ENCODE data around the gene KRT81.

KRT81 gene

DNA sequence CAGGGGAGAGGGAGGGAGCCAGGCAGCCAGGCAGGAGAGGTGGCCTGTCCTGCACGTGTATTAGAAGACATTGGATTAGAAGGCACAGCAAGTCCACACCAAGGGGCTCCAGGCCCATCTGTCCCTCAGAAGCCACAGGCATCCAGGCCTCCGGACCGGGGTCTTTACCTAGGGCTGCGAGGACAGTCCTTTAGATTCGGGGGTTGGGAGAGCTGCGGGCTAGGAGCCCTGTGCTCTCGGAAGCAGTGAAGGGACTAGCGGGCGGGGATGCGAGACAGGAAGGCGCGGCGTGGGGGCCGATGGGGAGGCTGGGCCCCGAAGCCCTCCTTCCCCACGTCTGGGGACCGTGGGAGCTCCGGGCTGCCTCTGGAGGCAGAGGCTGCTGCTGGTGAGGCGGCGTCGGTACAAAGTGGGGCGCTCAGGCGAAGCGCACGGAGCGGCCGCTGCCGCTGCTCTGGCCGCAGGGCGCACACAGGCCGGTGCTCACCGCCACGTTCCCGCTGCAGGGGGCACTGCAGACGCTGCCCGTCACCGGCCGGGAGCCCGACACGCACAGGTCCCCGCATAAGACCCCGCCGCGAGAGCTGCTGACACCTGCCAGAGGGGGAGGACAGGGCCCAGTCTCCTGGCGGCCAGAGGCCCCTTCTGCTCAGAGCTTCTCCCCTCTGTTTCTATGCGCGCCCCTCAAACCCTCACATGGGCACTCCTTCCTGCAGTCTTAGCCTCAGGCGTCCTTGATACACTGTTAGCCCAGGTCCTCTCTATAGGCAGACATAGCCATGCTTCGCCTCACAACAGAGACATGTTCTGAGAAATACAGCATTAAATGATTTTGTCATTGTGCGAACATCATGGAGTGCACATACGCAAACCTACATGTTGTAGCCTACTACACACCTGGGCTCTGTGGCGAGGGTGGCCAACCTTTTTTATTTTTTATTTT lies 41.0 kb downstream of the KRT81 start:
- TF ChIP-seq, protein P1, sequence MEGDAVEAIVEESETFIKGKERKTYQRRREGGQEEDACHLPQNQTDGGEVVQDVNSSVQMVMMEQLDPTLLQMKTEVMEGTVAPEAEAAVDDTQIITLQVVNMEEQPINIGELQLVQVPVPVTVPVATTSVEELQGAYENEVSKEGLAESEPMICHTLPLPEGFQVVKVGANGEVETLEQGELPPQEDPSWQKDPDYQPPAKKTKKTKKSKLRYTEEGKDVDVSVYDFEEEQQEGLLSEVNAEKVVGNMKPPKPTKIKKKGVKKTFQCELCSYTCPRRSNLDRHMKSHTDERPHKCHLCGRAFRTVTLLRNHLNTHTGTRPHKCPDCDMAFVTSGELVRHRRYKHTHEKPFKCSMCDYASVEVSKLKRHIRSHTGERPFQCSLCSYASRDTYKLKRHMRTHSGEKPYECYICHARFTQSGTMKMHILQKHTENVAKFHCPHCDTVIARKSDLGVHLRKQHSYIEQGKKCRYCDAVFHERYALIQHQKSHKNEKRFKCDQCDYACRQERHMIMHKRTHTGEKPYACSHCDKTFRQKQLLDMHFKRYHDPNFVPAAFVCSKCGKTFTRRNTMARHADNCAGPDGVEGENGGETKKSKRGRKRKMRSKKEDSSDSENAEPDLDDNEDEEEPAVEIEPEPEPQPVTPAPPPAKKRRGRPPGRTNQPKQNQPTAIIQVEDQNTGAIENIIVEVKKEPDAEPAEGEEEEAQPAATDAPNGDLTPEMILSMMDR (IDR thresholded peaks at IDR 0.05; ENCODE audit: borderline replicate concordance, insufficient read depth, low read depth, low read length): no peak

GRCh38 chr12:52249511-52250047 lies 41.8 kb downstream of the KRT81 start:
- no peak overlapping the region for H3K4me3 ChIP-seq (ENCODE audit: low read depth, low read length)
- TF ChIP-seq, protein P1 (IDR thresholded peaks at IDR 0.05; ENCODE audit: borderline replicate concordance, insufficient read depth, low read depth, low read length): no peak

More for the DNA sequence above, 41.0 kb downstream of the KRT81 start:
- no peak overlapping the region for H3K4me3 ChIP-seq (ENCODE audit: low read depth, low read length)

DNA sequence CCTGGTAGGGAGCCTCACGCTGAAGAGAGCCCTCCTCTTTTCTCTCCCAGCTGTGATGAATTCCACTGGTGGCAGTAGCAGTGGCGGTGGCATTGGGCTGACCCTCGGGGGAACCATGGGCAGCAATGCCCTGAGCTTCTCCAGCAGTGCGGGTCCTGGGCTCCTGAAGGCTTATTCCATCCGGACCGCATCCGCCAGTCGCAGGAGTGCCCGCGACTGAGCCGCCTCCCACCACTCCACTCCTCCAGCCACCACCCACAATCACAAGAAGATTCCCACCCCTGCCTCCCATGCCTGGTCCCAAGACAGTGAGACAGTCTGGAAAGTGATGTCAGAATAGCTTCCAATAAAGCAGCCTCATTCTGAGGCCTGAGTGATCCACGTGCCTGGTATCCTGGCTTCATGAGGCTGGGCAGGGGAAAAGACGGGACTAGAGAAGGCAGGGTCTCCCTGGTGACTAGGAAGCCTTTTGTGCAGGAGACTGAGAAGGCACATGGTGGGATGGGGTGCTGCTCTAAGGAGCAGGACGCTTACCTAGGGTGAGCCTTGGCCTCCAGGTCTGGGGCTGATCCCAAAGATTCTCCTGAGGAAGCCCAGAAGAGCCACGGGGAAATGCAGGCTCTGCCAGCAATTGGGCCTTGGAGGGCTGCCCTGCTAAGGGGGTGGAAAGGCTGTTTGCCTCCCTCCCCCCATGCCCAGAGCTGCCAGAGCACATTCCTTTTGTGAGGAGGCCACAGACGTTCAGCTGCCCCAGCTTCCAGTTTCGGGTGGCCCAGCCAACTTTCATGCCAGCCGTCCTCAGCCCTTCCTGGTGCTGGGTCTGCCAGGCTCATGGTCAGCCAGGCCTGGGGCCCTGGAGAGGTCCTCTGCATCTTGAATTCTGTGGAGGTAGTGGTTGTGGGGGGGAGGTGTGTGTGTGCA lies 42.5 kb downstream of the KRT81 start:
- TF ChIP-seq, protein P1 (IDR thresholded peaks at IDR 0.05; ENCODE audit: borderline replicate concordance, insufficient read depth, low read depth, low read length): no peak
- no peak overlapping the region for H3K4me3 ChIP-seq (ENCODE audit: low read depth, low read length)

DNA sequence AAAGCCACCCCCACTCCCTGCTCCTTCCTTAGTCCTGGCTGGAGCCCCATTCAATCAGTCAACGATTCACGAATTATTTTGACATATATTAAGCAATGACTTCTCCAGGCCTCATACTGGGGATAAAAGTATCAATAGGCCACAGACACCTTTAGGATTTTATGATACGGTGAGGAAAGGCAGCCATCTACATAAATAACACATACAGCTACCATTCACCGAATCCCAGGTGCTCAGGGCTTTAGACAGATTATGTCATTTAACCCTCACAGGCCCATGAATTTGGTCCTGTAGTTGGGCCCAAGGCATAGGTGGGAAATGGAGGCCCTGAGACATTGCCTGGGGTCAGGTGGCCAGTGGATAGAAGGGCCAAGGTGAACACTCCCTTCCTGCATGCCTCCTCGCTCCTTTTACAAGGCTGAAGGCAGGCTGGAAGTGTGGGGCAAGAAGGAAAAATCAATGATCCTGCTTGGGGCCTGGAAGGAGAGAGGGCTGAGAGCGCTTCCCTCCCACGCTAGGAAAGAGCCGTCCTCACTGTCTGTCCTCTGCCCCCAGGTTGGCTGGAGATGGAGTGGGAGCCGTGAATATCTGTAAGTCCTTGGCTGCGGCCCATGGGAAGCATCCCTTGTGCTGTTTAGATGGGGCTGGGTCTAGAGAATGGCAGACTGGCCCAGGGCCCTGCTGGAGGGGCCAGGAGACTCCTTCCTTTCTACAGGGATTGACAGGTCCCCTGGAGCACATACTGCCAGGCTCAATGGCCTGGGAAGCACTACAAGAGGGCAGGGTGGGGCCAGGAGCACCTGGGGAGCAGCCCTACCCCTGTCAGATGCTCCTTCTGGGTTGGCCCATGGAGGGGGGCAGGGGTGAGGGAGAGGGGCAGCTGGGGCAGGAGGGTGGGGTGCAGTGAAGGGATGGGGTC lies 43.5 kb downstream of the KRT81 start:
- no peak overlapping the region for H3K4me3 ChIP-seq (ENCODE audit: low read depth, low read length)
- TF ChIP-seq, protein P1 (IDR thresholded peaks at IDR 0.05; ENCODE audit: borderline replicate concordance, insufficient read depth, low read depth, low read length): no peak

DNA sequence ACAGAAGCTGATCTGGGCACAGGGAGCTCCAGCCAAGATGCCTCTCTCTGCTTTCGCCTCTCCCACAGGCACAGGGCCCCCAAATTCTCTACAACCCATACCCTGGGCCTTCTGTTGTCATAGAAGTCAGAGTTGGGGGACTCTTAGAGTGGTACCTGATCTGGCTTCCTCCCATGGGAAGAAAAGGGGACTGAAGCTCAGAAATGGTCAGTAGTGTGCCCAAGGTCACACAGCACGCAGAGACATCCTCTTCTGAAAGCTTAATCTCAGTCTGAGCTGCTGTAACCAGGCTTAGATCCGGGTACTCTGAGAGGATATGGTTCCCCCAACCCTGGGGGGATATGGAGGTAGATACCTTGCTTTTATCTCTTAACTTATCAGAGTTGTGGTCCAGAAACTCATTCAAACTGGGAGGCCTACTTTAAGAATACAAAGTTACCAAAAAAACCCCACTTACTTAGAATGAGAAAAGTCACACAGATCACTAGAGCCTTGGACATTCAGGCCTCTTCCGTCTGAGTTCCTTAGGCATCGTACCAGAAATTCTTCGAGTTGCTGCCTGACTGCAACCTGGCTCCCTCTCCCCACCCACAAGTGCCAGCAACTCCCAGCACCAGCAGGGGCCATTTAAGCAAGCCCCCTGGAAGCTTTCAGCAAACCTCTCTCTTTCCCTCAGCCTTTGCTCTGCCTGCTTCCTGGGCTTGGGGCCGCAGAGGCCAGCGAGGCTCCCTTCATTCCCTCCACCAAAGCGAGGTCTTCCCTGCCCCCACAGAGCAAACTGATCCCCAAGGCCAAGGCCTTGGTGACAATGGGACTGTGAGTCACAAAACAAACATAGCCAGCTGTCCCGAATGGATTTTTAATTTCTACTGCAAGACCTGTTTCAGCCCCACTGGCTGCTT lies 44.4 kb downstream of the KRT81 start:
- TF ChIP-seq, protein P1 (IDR thresholded peaks at IDR 0.05; ENCODE audit: borderline replicate concordance, insufficient read depth, low read depth, low read length): no peak
- H3K4me3 ChIP-seq (ENCODE audit: low read depth, low read length): peak overlapping the region; percentile 46
